Thyroid gland (tissue), 4 donors: ENCODE data around the gene ZBTB18. TPM values are rescaled to one million over a fixed set of nuclear protein-coding genes. Genes with fewer than 3 reads are reported as not detected.

Experiments used
- DNase-seq, 2 donors: peaks; one replicate each; pipeline ENCODE4 v3.0.0-alpha.2; 2019
- H3K27ac ChIP-seq, 3 donors: fragments of 200-600 bp; sonication (generic); 1 replicate in 2 of 3; 2 replicates in 1 of 3; pipeline ENCODE4 v1.5.1; 2016 to 2019; ENCODE audit warnings: mild to moderate bottlenecking in 1 of 3, moderate library complexity in 1 of 3
- H3K27me3 ChIP-seq: fragments of 200-600 bp; sonication (generic); one replicate; pipeline ENCODE4 v1.5.1; 2019
- H3K36me3 ChIP-seq, 2 donors: fragments of 200-600 bp; sonication (generic); one replicate each; pipeline ENCODE4 v1.5.1; 2016 to 2019
- H3K4me1 ChIP-seq, 2 donors: fragments of 200-600 bp; sonication (generic); one replicate each; pipeline ENCODE4 v1.5.1; 2017 to 2019
- H3K4me3 ChIP-seq, 3 donors: fragments of 200-600 bp; sonication (generic); replicated peaks in 1 of 3; 1 replicate in 2 of 3; 2 replicates in 1 of 3; pipeline ENCODE4 v1.5.1; 2016; ENCODE audit warnings: mild to moderate bottlenecking in 1 of 3
- H3K9me3 ChIP-seq: fragments of 200-600 bp; sonication (generic); one replicate; pipeline ENCODE4 v1.5.1; 2017
- POLR2A ChIP-seq, 2 donors: fragments of 450-650 bp; IDR thresholded peaks; one replicate each; pipeline ENCODE4 v1.6.1; 2017; ENCODE audit warnings: antibody characterized with exemption in 2 of 2, mild to moderate bottlenecking in 2 of 2, moderate library complexity in 1 of 2
- WGBS, 2 donors: methylation state at CpG; one replicate each; pipeline ENCODE4 v1.1.5; 2017; 5-methylcytosine and 5-hydroxymethylcytosine counted together
- intact Hi-C: fragments of 100-400 bp; cut with DNase I; formaldehyde crosslinking; loops from one replicate; pipeline ENCODE4 v1.15.1; 2023
- total RNA-seq, 4 donors: library from RNA; depleted of rRNA; stranded (reverse); fragments of >200 nt; gene quantifications; one replicate each; pipeline ENCODE4 v1.2.3, GENCODE V29; 2016
- TF ChIP-seq, protein P1 (sequence below), 6 experiments: fragments of 200-600 bp in 3 of 6; fragments of 450-650 bp in 3 of 6; sonication (generic) in 3 of 6; IDR thresholded peaks; one replicate each; pipeline ENCODE4 v1.5.1; 2016 to 2019; ENCODE audit warnings: antibody characterized with exemption in 6 of 6, mild to moderate bottlenecking in 2 of 6, inconsistent platforms in 1 of 6, moderate library complexity in 1 of 6

ZBTB18 gene
- total RNA-seq, 4 donors from 2014 or later = 15.5 to 20.6 (median 18.3) TPM

- Histone ChIP-seq H3K36me3 (no peaks in the 10 kb centered on the region), H3K4me1 (no peaks in the 10 kb centered on the region), H3K9me3 (no peaks in the 10 kb centered on the region), H3K27me3 (no peaks in the 10 kb centered on the region), H3K4me3 (no peak overlapping the region), H3K27ac (no peak overlapping the region)
- no peak for TF ChIP-seq POLR2A (IDR thresholded peaks at IDR 0.05)
- TF ChIP-seq, protein P1, sequence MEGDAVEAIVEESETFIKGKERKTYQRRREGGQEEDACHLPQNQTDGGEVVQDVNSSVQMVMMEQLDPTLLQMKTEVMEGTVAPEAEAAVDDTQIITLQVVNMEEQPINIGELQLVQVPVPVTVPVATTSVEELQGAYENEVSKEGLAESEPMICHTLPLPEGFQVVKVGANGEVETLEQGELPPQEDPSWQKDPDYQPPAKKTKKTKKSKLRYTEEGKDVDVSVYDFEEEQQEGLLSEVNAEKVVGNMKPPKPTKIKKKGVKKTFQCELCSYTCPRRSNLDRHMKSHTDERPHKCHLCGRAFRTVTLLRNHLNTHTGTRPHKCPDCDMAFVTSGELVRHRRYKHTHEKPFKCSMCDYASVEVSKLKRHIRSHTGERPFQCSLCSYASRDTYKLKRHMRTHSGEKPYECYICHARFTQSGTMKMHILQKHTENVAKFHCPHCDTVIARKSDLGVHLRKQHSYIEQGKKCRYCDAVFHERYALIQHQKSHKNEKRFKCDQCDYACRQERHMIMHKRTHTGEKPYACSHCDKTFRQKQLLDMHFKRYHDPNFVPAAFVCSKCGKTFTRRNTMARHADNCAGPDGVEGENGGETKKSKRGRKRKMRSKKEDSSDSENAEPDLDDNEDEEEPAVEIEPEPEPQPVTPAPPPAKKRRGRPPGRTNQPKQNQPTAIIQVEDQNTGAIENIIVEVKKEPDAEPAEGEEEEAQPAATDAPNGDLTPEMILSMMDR (IDR thresholded peaks at IDR 0.05) = no peak
- DNase-seq = no peak
- 71 to 75% methylated on average over 6 of the region's 6 CpGs for WGBS, 2 donors
- intact Hi-C loops = no loop called here
Observed at GRCh38 chr1:244068567-244068966, 17.5 kb downstream of the ZBTB18 start.

GRCh38 chr1:244069326-244069898 lies 18.3 kb downstream of the ZBTB18 start:
- TF ChIP-seq, protein P1 (IDR thresholded peaks at IDR 0.05) = no peak
- TF ChIP-seq POLR2A (IDR thresholded peaks at IDR 0.05) = no peak
- no peak overlapping the region for H3K27ac ChIP-seq
- no peaks in the 10 kb centered on the region for H3K27me3 ChIP-seq
- WGBS, 2 donors = 91 to 94% methylated on average over 8 of the region's 8 CpGs
- intact Hi-C loops = no loop called here
- no peaks in the 10 kb centered on the region for H3K4me1 ChIP-seq
- H3K4me3 ChIP-seq = no peak overlapping the region
- no peak for DNase-seq
- H3K9me3 ChIP-seq = no peaks in the 10 kb centered on the region
- no peaks in the 10 kb centered on the region for H3K36me3 ChIP-seq

DNA sequence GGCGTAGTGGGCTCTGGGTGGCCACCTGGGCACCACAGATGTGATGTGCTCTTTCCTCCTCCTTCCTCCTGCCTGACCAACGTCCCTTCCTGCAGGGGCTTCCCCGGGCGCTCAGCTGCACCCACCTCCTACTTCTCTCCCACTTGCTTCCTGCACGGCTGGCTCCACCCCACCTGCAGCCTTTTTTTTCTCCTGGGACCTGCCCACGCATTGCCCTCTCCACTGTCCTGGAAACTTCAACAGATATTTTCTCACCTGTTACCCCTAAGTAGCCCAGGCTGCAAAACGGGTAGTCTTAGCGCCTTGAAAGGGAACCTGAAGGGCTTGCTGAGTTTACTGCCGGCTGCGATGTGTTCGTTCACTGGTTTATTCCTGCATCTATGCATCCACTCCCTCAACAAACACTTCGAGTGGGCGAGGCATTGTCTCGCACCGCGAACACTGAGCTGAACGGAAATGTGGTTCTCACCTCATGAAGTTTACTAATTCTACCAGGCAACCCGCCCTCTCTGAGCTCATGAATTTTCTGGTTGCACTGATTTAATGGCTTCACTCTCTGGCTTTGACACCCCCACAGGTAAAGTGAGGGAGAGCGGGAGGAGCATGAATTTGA lies 23.6 kb downstream of the ZBTB18 start:
- H3K27me3 ChIP-seq = no peaks in the 10 kb centered on the region
- no peaks in the 10 kb centered on the region for H3K9me3 ChIP-seq
- H3K4me3 ChIP-seq = no peak overlapping the region
- no peaks in the 10 kb centered on the region for H3K36me3 ChIP-seq
- TF ChIP-seq, protein P1 (IDR thresholded peaks at IDR 0.05) = no peak
- 54 to 59% methylated on average over 19 of the region's 19 CpGs for WGBS, 2 donors
- H3K4me1 ChIP-seq = peaks cover 0 to 8% of the 10 kb centered on the region in 2 donors
- intact Hi-C loops = no loop called here
- DNase-seq = no peak
- H3K27ac ChIP-seq = no peak overlapping the region

GRCh38 chr1:244075247-244075722 lies 24.2 kb downstream of the ZBTB18 start:
- no peak overlapping the region for H3K27ac ChIP-seq
- H3K27me3 ChIP-seq = no peaks in the 10 kb centered on the region
- no peak for DNase-seq
- no peak overlapping the region for H3K4me3 ChIP-seq
- 25 to 26% methylated on average over 8 of the region's 8 CpGs for WGBS, 2 donors
- peaks cover 0 to 8% of the 10 kb centered on the region in 2 donors for H3K4me1 ChIP-seq
- H3K36me3 ChIP-seq = no peaks in the 10 kb centered on the region
- no peaks in the 10 kb centered on the region for H3K9me3 ChIP-seq
- intact Hi-C loops = no loop called here
- no peak for TF ChIP-seq POLR2A (IDR thresholded peaks at IDR 0.05)
- TF ChIP-seq, protein P1 (IDR thresholded peaks at IDR 0.05) = no peak

- Histone ChIP-seq H3K27ac (no peak overlapping the region), H3K4me1 (peaks cover 0 to 8% of the 10 kb centered on the region in 2 donors), H3K9me3 (no peaks in the 10 kb centered on the region), H3K4me3 (no peak overlapping the region), H3K36me3 (no peaks in the 10 kb centered on the region), H3K27me3 (no peaks in the 10 kb centered on the region)
- intact Hi-C loops = no loop called here
- 82 to 92% methylated on average over 8 of the region's 8 CpGs for WGBS, 2 donors
- TF ChIP-seq, protein P1 (IDR thresholded peaks at IDR 0.05) = no peak
- TF ChIP-seq POLR2A (IDR thresholded peaks at IDR 0.05) = no peak
- no peak for DNase-seq
Observed at GRCh38 chr1:244076740-244077139, 25.7 kb downstream of the ZBTB18 start.
